CD4-positive, alpha-beta T cell (primary cell): ENCODE results near the gene TMEM121. TPM values are rescaled to one million over a fixed set of nuclear protein-coding genes. Genes with fewer than 3 reads are reported as not detected.
"Not testable (repeated sequence)": the region's sequence is repeated elsewhere in the genome, so short reads cannot be mapped to it uniquely, and the experiment has no call there.

Experiments used
- ATAC-seq: fragments of 200-7000 bp; cut with Tn5 transposase; one replicate; pipeline ENCODE4 v1.10.0; 2022; ENCODE audit warnings: mild to moderate bottlenecking; ENCODE audit not compliant: poor library complexity
- CTCF ChIA-PET: fragments of 350-600 bp; sonication (Branson Sonifier 250); formaldehyde crosslinking; loops from one replicate; lab custom pipeline; 2021; ENCODE audit warnings: antibody characterized with exemption, inconsistent platforms; lab: Charles Lee
- POLR2A ChIA-PET: fragments of 350-600 bp; sonication (Branson Sonifier 250); formaldehyde crosslinking; loops from one replicate; lab custom pipeline; 2021; ENCODE audit warnings: antibody characterized with exemption, inconsistent platforms; lab: Charles Lee
- DNase-seq, 14 experiments: peaks; one replicate each; pipeline ENCODE4 v3.0.0-alpha.2; 2013 to 2020; ENCODE audit warnings: mixed read lengths in 2 of 14
- H3K27ac ChIP-seq, 2 donors: one replicate each; pipeline versions ENCODE4 v1.5.1 to v1.7.0; 2013; ENCODE audit warnings: low read length in 2 of 2, low read depth in 1 of 2, mild to moderate bottlenecking in 1 of 2
- H3K27me3 ChIP-seq, 2 experiments: 1 replicate in 1 of 2; 2 replicates in 1 of 2; pipeline versions ENCODE4 v1.6.1 to v1.7.0; 2013; ENCODE audit warnings: low read length in 2 of 2, control low read depth in 1 of 2, mild to moderate bottlenecking in 1 of 2, moderate library complexity in 1 of 2; ENCODE audit not compliant: insufficient read depth in 2 of 2, control insufficient read depth in 1 of 2
- H3K36me3 ChIP-seq: one replicate; pipeline ENCODE4 v1.6.1; 2013; ENCODE audit warnings: low read length, control low read depth; ENCODE audit not compliant: insufficient read depth
- H3K4me1 ChIP-seq: one replicate; pipeline ENCODE4 v1.6.1; 2013; ENCODE audit warnings: low read length, control low read depth; ENCODE audit not compliant: insufficient read depth
- H3K4me3 ChIP-seq: one replicate; pipeline ENCODE4 v1.5.1; 2013; ENCODE audit warnings: mild to moderate bottlenecking, low read length, moderate library complexity
- H3K9me3 ChIP-seq, 2 experiments: 1 replicate in 1 of 2; 2 replicates in 1 of 2; pipeline versions ENCODE4 v1.6.1 to v1.7.0; 2013; ENCODE audit warnings: low read length in 2 of 2, mild to moderate bottlenecking in 2 of 2, control low read depth in 1 of 2, moderate library complexity in 1 of 2; ENCODE audit not compliant: control insufficient read depth in 1 of 2, insufficient read depth in 1 of 2
- H3K27ac Mint-ChIP-seq: one replicate; pipeline ENCODE4 v1.8.0; 2020; ENCODE audit warnings: mixed read lengths
- H3K27me3 Mint-ChIP-seq: one replicate; pipeline ENCODE4 v1.8.0; 2021; ENCODE audit warnings: mixed read lengths
- H3K36me3 Mint-ChIP-seq: one replicate; pipeline ENCODE4 v1.8.0; 2021; ENCODE audit warnings: low read depth, mixed read lengths
- H3K4me1 Mint-ChIP-seq: one replicate; pipeline ENCODE4 v1.8.0; 2021; ENCODE audit warnings: low read depth, mixed read lengths
- H3K4me3 Mint-ChIP-seq: one replicate; pipeline ENCODE4 v1.8.0; 2020; ENCODE audit warnings: mild to moderate bottlenecking, mixed read lengths
- H3K9me3 Mint-ChIP-seq: one replicate; pipeline ENCODE4 v1.8.0; 2020; ENCODE audit warnings: mixed read lengths
- CTCF ChIP-seq: fragments of 200-600 bp; IDR thresholded peaks from one replicate; pipeline ENCODE4 v1.8.0; 2022; ENCODE audit warnings: antibody characterized with exemption, mild to moderate bottlenecking
- intact Hi-C, 2 experiments: fragments of 100-400 bp; cut with DNase I in 1 of 2; cut with micrococcal nuclease in 1 of 2; formaldehyde crosslinking; loops; one replicate each; pipeline versions ENCODE4 v1.15.1 to v1.9.0; 2023 to 2025; cut with DNase I, micrococcal nuclease
- total RNA-seq, 174 experiments: library from RNA in 2 of 174; stranded (reverse) in 2 of 174; gene quantifications; one replicate each; pipeline ENCODE4 v1.2.3 and lab custom pipeline; 2021 to 2026

TMEM121 gene
- total RNA-seq, 2 experiments from 2014 or later = 1.6 to 1.7 TPM

GRCh38 chr14:105578070-105578469, 51.7 kb downstream of the TMEM121 start:
- intact Hi-C loops = no loop called here
- H3K9me3 Mint-ChIP-seq = no peaks in the 10 kb centered on the region
- ChIA-PET POLR2A (no interaction called here), CTCF (no interaction called here)
- no peak for TF ChIP-seq CTCF
- H3K27me3 Mint-ChIP-seq = no peaks in the 10 kb centered on the region
- Histone ChIP-seq H3K36me3 (no peaks in the 10 kb centered on the region), H3K9me3 (peaks cover 0 to 9% of the 10 kb centered on the region in 2 experiments), H3K4me3 (no peak overlapping the region), H3K27ac (no peak overlapping the region), H3K27me3 (no peaks in the 10 kb centered on the region), H3K4me1 (no peaks in the 10 kb centered on the region)
- no peak overlapping the region for H3K4me3 Mint-ChIP-seq
- H3K27ac Mint-ChIP-seq = no peak overlapping the region
- no peak for DNase-seq
- no peaks in the 10 kb centered on the region for H3K36me3 Mint-ChIP-seq
- no peak for ATAC-seq
- no peaks in the 10 kb centered on the region for H3K4me1 Mint-ChIP-seq

GRCh38 chr14:105579221-105579620, 52.8 kb downstream of the TMEM121 start:
- H3K27ac ChIP-seq, H3K27me3 ChIP-seq, POLR2A ChIA-PET, H3K27me3 Mint-ChIP-seq, H3K4me1 ChIP-seq, H3K4me3 ChIP-seq, H3K9me3 Mint-ChIP-seq, H3K27ac Mint-ChIP-seq, ATAC-seq, intact Hi-C loops, CTCF ChIA-PET, H3K4me1 Mint-ChIP-seq, DNase-seq, H3K36me3 Mint-ChIP-seq, H3K4me3 Mint-ChIP-seq, H3K9me3 ChIP-seq, H3K36me3 ChIP-seq: not testable (repeated sequence)

Other genes with a start within 250 kb of the TMEM121 start
- gene BRF1, start 225.6 kb upstream of the TMEM121 start, total RNA-seq = 10 to 100 TPM; 77.4 to 77.7 TPM
- 10 to 100 TPM; 57.7 to 61.5 TPM for gene PACS2, start 211.8 kb upstream of the TMEM121 start, total RNA-seq
- 1 to 10 TPM; 1.3 to 2.8 TPM for gene TEX22, start 128.0 kb upstream of the TMEM121 start, total RNA-seq
- gene MTA1, start 106.8 kb upstream of the TMEM121 start, total RNA-seq = 100 to 1,000 TPM; 107 to 113 TPM
- gene CRIP2, start 51.8 kb upstream of the TMEM121 start, total RNA-seq = 10 to 100 TPM; 62.5 to 68.3 TPM
- gene CRIP1, start 39.7 kb upstream of the TMEM121 start, total RNA-seq = 100 to 1,000 TPM; 250 to 258 TPM
- gene TEDC1, start 35.3 kb upstream of the TMEM121 start, total RNA-seq = 100 to 1,000 TPM; 102 to 108 TPM